C4-2B (cell line): ENCODE measurements around the gene ETFA.

Source experiments
- CTCF ChIP-seq: fragments of 450-650 bp; conservative IDR thresholded peaks from 2 replicates; pipeline ENCODE4 v1.5.1; 2017; ENCODE audit warnings: mild to moderate bottlenecking
- ZFX ChIP-seq: fragments of 450-650 bp; IDR thresholded peaks from 2 replicates; pipeline ENCODE4 v1.6.1; 2017

GRCh38 chr15:76278651-76279050 is 32.6 kb downstream of the ETFA start:
- TF ChIP-seq CTCF (no peak), ZFX (no peak)
